H9 (cell line): ENCODE measurements around the gene GRK4. TPM values are rescaled to one million over a fixed set of nuclear protein-coding genes. Genes with fewer than 3 reads are reported as not detected.

Source experiments
- DNase-seq: peaks from one replicate; pipeline ENCODE4 v3.0.0-alpha.2; 2017
- H2AFZ ChIP-seq: one replicate; pipeline ENCODE4 v1.6.1; 2013; ENCODE audit warnings: mild to moderate bottlenecking, low read length, control low read depth, moderate library complexity
- H2AK5ac ChIP-seq: 2 replicates; pipeline ENCODE4 v1.6.1; 2013; ENCODE audit warnings: low read length, control low read depth, mixed read lengths; ENCODE audit not compliant: insufficient read length
- H2BK120ac ChIP-seq: one replicate; pipeline ENCODE4 v1.6.1; 2013; ENCODE audit warnings: low read depth, mild to moderate bottlenecking, low read length, control low read depth, inconsistent platforms; ENCODE audit not compliant: poor library complexity, severe bottlenecking
- H2BK12ac ChIP-seq: 2 replicates; pipeline ENCODE4 v1.6.1; 2013; ENCODE audit warnings: low read length, control low read depth, mixed read lengths, low read depth; ENCODE audit not compliant: insufficient read length
- H2BK15ac ChIP-seq: 2 replicates; pipeline ENCODE4 v1.6.1; 2013; ENCODE audit warnings: low read depth, low read length, control low read depth
- H2BK20ac ChIP-seq: one replicate; pipeline ENCODE4 v1.6.1; 2013; ENCODE audit warnings: low read depth, mild to moderate bottlenecking, low read length, control low read depth, inconsistent platforms; ENCODE audit not compliant: poor library complexity, severe bottlenecking
- H2BK5ac ChIP-seq: 2 replicates; pipeline ENCODE4 v1.6.1; 2013; ENCODE audit warnings: low read length, control low read depth, mixed read lengths; ENCODE audit not compliant: insufficient read length
- H3K14ac ChIP-seq: 2 replicates; pipeline ENCODE4 v1.6.1; 2013; ENCODE audit warnings: low read length, control low read depth; ENCODE audit not compliant: insufficient read depth
- H3K18ac ChIP-seq: 2 replicates; pipeline ENCODE4 v1.6.1; 2013; ENCODE audit warnings: low read depth, mild to moderate bottlenecking, mixed read lengths, low read length, control low read depth; ENCODE audit not compliant: insufficient read length
- H3K23ac ChIP-seq: 2 replicates; pipeline ENCODE4 v1.6.1; 2013; ENCODE audit warnings: low read length, control low read depth, mixed read lengths, low read depth; ENCODE audit not compliant: insufficient read length
- H3K23me2 ChIP-seq: 2 replicates; pipeline ENCODE4 v1.6.1; 2013; ENCODE audit warnings: low read depth, mild to moderate bottlenecking, mixed read lengths, low read length, control low read depth; ENCODE audit not compliant: insufficient read length, poor library complexity, severe bottlenecking
- H3K27ac ChIP-seq: 2 replicates; pipeline ENCODE4 v1.5.1; 2013; ENCODE audit warnings: low read length, control low read depth, mixed read lengths, low read depth; ENCODE audit not compliant: insufficient read length
- H3K27me3 ChIP-seq: 2 replicates; pipeline ENCODE4 v1.6.1; 2013; ENCODE audit warnings: low read length, control low read depth, inconsistent platforms; ENCODE audit not compliant: insufficient read depth
- H3K4ac ChIP-seq: 2 replicates; pipeline ENCODE4 v1.6.1; 2013; ENCODE audit warnings: low read depth, mild to moderate bottlenecking, control low read depth, inconsistent platforms, low read length, moderate library complexity
- H3K4me1 ChIP-seq: 2 replicates; pipeline ENCODE4 v1.6.1; 2013; ENCODE audit warnings: low read length, control low read depth, inconsistent platforms; ENCODE audit not compliant: insufficient read depth
- H3K4me2 ChIP-seq: 2 replicates; pipeline ENCODE4 v1.6.1; 2013; ENCODE audit warnings: low read length, control low read depth, mixed read lengths; ENCODE audit not compliant: insufficient read length, insufficient read depth
- H3K56ac ChIP-seq: 2 replicates; pipeline ENCODE4 v1.6.1; 2013; ENCODE audit warnings: low read depth, mild to moderate bottlenecking, mixed read lengths, low read length, control low read depth; ENCODE audit not compliant: insufficient read length
- H3K79me1 ChIP-seq: 2 replicates; pipeline ENCODE4 v1.6.1; 2013; ENCODE audit warnings: low read depth, mild to moderate bottlenecking, moderate library complexity, low read length, control low read depth, inconsistent platforms; ENCODE audit not compliant: insufficient read depth, poor library complexity, severe bottlenecking
- H3K79me2 ChIP-seq: 2 replicates; pipeline ENCODE4 v1.6.1; 2013; ENCODE audit warnings: low read length, control low read depth, inconsistent platforms; ENCODE audit not compliant: insufficient read depth
- H3K9ac ChIP-seq: 2 replicates; pipeline ENCODE4 v1.6.1; 2013; ENCODE audit warnings: low read length, control low read depth, mixed read lengths; ENCODE audit not compliant: insufficient read length; ENCODE audit errors: extremely low read depth
- H3K9me3 ChIP-seq: one replicate; pipeline ENCODE4 v1.6.1; 2013; ENCODE audit warnings: low read depth, low read length, inconsistent platforms; ENCODE audit not compliant: control insufficient read depth
- H3T11ph ChIP-seq: one replicate; pipeline ENCODE4 v1.6.1; 2013; ENCODE audit warnings: mild to moderate bottlenecking, low read length, control low read depth, inconsistent platforms
- H4K20me1 ChIP-seq: one replicate; pipeline ENCODE4 v1.6.1; 2013; ENCODE audit not compliant: control insufficient read depth, insufficient read length, insufficient read depth
- H4K5ac ChIP-seq: 2 replicates; pipeline ENCODE4 v1.6.1; 2013; ENCODE audit warnings: low read depth, mild to moderate bottlenecking, mixed read lengths, low read length, control low read depth; ENCODE audit not compliant: insufficient read length
- H4K8ac ChIP-seq: replicated peaks from 2 replicates; pipeline ENCODE4 v1.6.1; 2013; ENCODE audit warnings: low read length, control low read depth, mixed read lengths, low read depth; ENCODE audit not compliant: insufficient read length
- H4K91ac ChIP-seq: 2 replicates; pipeline ENCODE4 v1.6.1; 2013; ENCODE audit warnings: low read depth, mild to moderate bottlenecking, moderate library complexity, mixed read lengths, low read length, control low read depth; ENCODE audit not compliant: insufficient read length
- H3K27ac Mint-ChIP-seq, 3 experiments: 2 replicates in 2 of 3; 3 replicates in 1 of 3; pipeline ENCODE4 v1.8.0; 2020 to 2021; ENCODE audit warnings: mixed read lengths in 3 of 3, mild to moderate bottlenecking in 1 of 3, moderate library complexity in 1 of 3
- H3K27me3 Mint-ChIP-seq: 2 replicates; pipeline ENCODE4 v1.8.0; 2021; ENCODE audit warnings: low read depth, mild to moderate bottlenecking, moderate library complexity, mixed read lengths
- H3K36me3 Mint-ChIP-seq, 3 experiments: 2 replicates in 2 of 3; 3 replicates in 1 of 3; pipeline ENCODE4 v1.8.0; 2020 to 2021; ENCODE audit warnings: low read depth in 3 of 3, mixed read lengths in 3 of 3; ENCODE audit not compliant: insufficient read depth in 1 of 3
- H3K4me1 Mint-ChIP-seq, 2 experiments: 2 replicates each; pipeline ENCODE4 v1.8.0; 2020; ENCODE audit warnings: mixed read lengths in 2 of 2
- H3K4me3 Mint-ChIP-seq, 2 experiments: 2 replicates in 1 of 2; 3 replicates in 1 of 2; pipeline ENCODE4 v1.8.0; 2020 to 2021; ENCODE audit warnings: mild to moderate bottlenecking in 2 of 2, mixed read lengths in 2 of 2, moderate library complexity in 1 of 2
- H3K9me3 Mint-ChIP-seq, 2 experiments: 2 replicates in 1 of 2; 3 replicates in 1 of 2; pipeline ENCODE4 v1.8.0; 2020; ENCODE audit warnings: mild to moderate bottlenecking in 2 of 2, mixed read lengths in 2 of 2, moderate library complexity in 1 of 2
- CTCF ChIP-seq: fragments of 200-600 bp; sonication (generic); conservative IDR thresholded peaks from 3 replicates; pipeline ENCODE4 v1.8.0; 2021; ENCODE audit warnings: antibody characterized with exemption, mild to moderate bottlenecking
- WGBS: extraction: QIAGEN DNeasy Blood & Tissue Kit; methylation state at CpG from one replicate; pipeline ENCODE4 v1.1.7; 2013; ENCODE audit warnings: missing lambda C conversion rate, low lambda C conversion rate, mixed read lengths; ENCODE audit not compliant: insufficient read length; ENCODE audit errors: extremely low coverage; 5-methylcytosine and 5-hydroxymethylcytosine counted together
- total RNA-seq: library from RNA; stranded (reverse); gene quantifications from 2 replicates; pipeline ENCODE4 v1.2.1, GENCODE V29; 2021

GRK4 gene
- total RNA-seq, 1 experiment from 2014 or later: 4.8 TPM

GRCh38 chr4:2924286-2924685, 39.1 kb upstream of the GRK4 start:
- H2AFZ ChIP-seq: no peak overlapping the region
- H3K4ac ChIP-seq: no peak overlapping the region
- no peak overlapping the region for H2BK5ac ChIP-seq
- no peak overlapping the region for H2BK120ac ChIP-seq
- no peak overlapping the region for H2BK20ac ChIP-seq
- no peaks in the 10 kb centered on the region for H3K23me2 ChIP-seq
- no peak overlapping the region for H3K4me2 ChIP-seq
- WGBS: no CpG with 5 or more reads among the region's 8 CpGs
- no peak for DNase-seq
- Mint-ChIP-seq H3K27ac (peak overlapping the region; percentile 78 to 86 (median 84); a peak in 4 of 7 replicates), H3K27me3 (no peaks in the 10 kb centered on the region), H3K4me3 (no peak overlapping the region), H3K9me3 (peaks cover 15 to 30% of the 10 kb centered on the region in 2 experiments), H3K36me3 (peaks cover 70 to 86% (median 83%) of the 10 kb centered on the region in 3 experiments), H3K4me1 (peaks cover 32 to 42% of the 10 kb centered on the region in 2 experiments)
- no peaks in the 10 kb centered on the region for H3K79me1 ChIP-seq
- no peak overlapping the region for H3T11ph ChIP-seq
- H3K79me2 ChIP-seq: no peaks in the 10 kb centered on the region
- H4K8ac ChIP-seq: no peak overlapping the region
- no peak overlapping the region for H3K18ac ChIP-seq
- H4K91ac ChIP-seq: no peak overlapping the region
- no peak overlapping the region for H3K9ac ChIP-seq
- no peak overlapping the region for H3K27ac ChIP-seq
- no peak overlapping the region for H4K5ac ChIP-seq
- no peak overlapping the region for H2AK5ac ChIP-seq
- no peak overlapping the region for H2BK15ac ChIP-seq
- H3K9me3 ChIP-seq: no peaks in the 10 kb centered on the region
- TF ChIP-seq CTCF: no peak
- H2BK12ac ChIP-seq: no peak overlapping the region
- peaks cover 2% of the 10 kb centered on the region for H4K20me1 ChIP-seq
- H3K14ac ChIP-seq: no peak overlapping the region; the same call in 1 of the 2 replicates
- peaks cover 6% of the 10 kb centered on the region; the same call in 1 of the 2 replicates for H3K4me1 ChIP-seq
- no peak overlapping the region for H3K56ac ChIP-seq
- H3K27me3 ChIP-seq: no peaks in the 10 kb centered on the region
- H3K23ac ChIP-seq: no peak overlapping the region
